K562 (cell line): ENCODE results near the gene WEE1. TPM values are rescaled to one million over a fixed set of nuclear protein-coding genes. Genes with fewer than 3 reads are reported as not detected.
A peak's percentile ranks its signal among the peaks of the same experiment; 100 is the strongest.

Experiments
- CBX8 ChIP-seq: fragments of 200-600 bp; sonication (generic); IDR thresholded peaks from 2 replicates; pipeline ENCODE4 v1.6.1; 2012; ENCODE audit warnings: borderline replicate concordance, mixed run types, low read depth, mild to moderate bottlenecking, moderate library complexity, mixed read lengths, low read length, control low read depth, inconsistent platforms; ENCODE audit not compliant: poor library complexity, severe bottlenecking; ENCODE audit errors: extremely low read depth
- CEBPG ChIP-seq, 3 experiments: fragments of 200-800 bp in 1 of 3; sonication (Bioruptor generic) in 1 of 3; sonication (generic) in 1 of 3; formaldehyde crosslinking in 1 of 3; IDR thresholded peaks in 2 of 3; conservative IDR thresholded peaks in 1 of 3; 2 replicates each; pipeline versions ENCODE4 v1.6.1 to v1.8.0; 2016 to 2022; ENCODE audit warnings: missing compliant biosample characterization in 2 of 3, missing genetic modification characterization in 2 of 3, mild to moderate bottlenecking in 1 of 3, missing genetic modification reagents in 1 of 3
- EP300 ChIP-seq: IDR thresholded peaks from 2 replicates; pipeline ENCODE4 v1.6.1; 2012; ENCODE audit warnings: low read length, improper control_type of control experiment
- ESRRB ChIP-seq: fragments of 250-450 bp; sonication (Bioruptor Pico); IDR thresholded peaks from 2 replicates; pipeline ENCODE4 v1.5.0; 2020; ENCODE audit warnings: mild to moderate bottlenecking, moderate library complexity, borderline replicate concordance
- FOS ChIP-seq: IDR thresholded peaks from 3 replicates; pipeline ENCODE4 v1.6.1; 2011; ENCODE audit not compliant: insufficient read length; ENCODE audit errors: extremely low read depth
- FOXK1 ChIP-seq: sonication (generic); formaldehyde crosslinking; IDR thresholded peaks from 2 replicates; pipeline ENCODE4 v1.8.0; 2022; ENCODE audit warnings: missing genetic modification reagents, mild to moderate bottlenecking, borderline replicate concordance
- FOXK2 ChIP-seq, 2 experiments: fragments of 450-650 bp; IDR thresholded peaks in 1 of 2; conservative IDR thresholded peaks in 1 of 2; 2 replicates each; pipeline ENCODE4 v1.6.1; 2016; ENCODE audit warnings: low read depth in 2 of 2, mild to moderate bottlenecking in 1 of 2
- GABPB1 ChIP-seq: sonication (generic); formaldehyde crosslinking; IDR thresholded peaks from 2 replicates; pipeline ENCODE4 v1.8.0; 2022; ENCODE audit warnings: mild to moderate bottlenecking, missing genetic modification reagents
- HDAC6 ChIP-seq: IDR thresholded peaks from 2 replicates; pipeline ENCODE4 v1.6.1; 2012; ENCODE audit warnings: low read depth, mild to moderate bottlenecking, control low read depth, inconsistent platforms, low read length, moderate library complexity
- MTF1 ChIP-seq: fragments of 250-450 bp; sonication (Bioruptor Pico); IDR thresholded peaks from 2 replicates; pipeline ENCODE4 v1.9.0; 2021; ENCODE audit warnings: moderate library complexity, mild to moderate bottlenecking, inconsistent platforms, borderline replicate concordance
- POLR2H ChIP-seq: IDR thresholded peaks from 2 replicates; pipeline ENCODE4 v1.6.1; 2016; ENCODE audit warnings: missing genetic modification characterization, low read depth, mild to moderate bottlenecking, control low read depth, missing compliant biosample characterization, moderate library complexity
- RBM15 ChIP-seq: fragments of 200-400 bp; formaldehyde crosslinking; IDR thresholded peaks from 2 replicates; pipeline ENCODE4 v1.6.1; 2018; ENCODE audit warnings: mild to moderate bottlenecking, low read length, moderate library complexity; ENCODE audit not compliant: insufficient read depth
- TBL1XR1 ChIP-seq, 2 experiments: IDR thresholded peaks; 2 replicates each; pipeline ENCODE4 v1.6.1; 2012; ENCODE audit warnings: improper control_type of control experiment in 2 of 2, low read length in 2 of 2, mild to moderate bottlenecking in 1 of 2
- U2AF1 ChIP-seq: fragments of 200-400 bp; formaldehyde crosslinking; optimal IDR thresholded peaks from 2 replicates; pipeline ENCODE3; 2017; ENCODE audit warnings: mild to moderate bottlenecking, low read depth, low read length, moderate library complexity
- ZMIZ1 ChIP-seq, 2 experiments: fragments of 150-350 bp in 1 of 2; IDR thresholded peaks; 2 replicates each; pipeline ENCODE4 v1.6.1; 2012 to 2016; ENCODE audit warnings: low read depth in 2 of 2, low read length in 2 of 2, mild to moderate bottlenecking in 1 of 2, moderate library complexity in 1 of 2
- ZNF140 ChIP-seq: fragments of 250-450 bp; sonication (Bioruptor Pico); IDR thresholded peaks from 2 replicates; pipeline ENCODE4 v1.8.0; 2021; ENCODE audit warnings: moderate library complexity, mild to moderate bottlenecking, inconsistent platforms
- ZNF263 ChIP-seq: sonication (generic); formaldehyde crosslinking; IDR thresholded peaks from 2 replicates; pipeline ENCODE4 v1.8.0; 2022; ENCODE audit warnings: mild to moderate bottlenecking, missing genetic modification reagents, borderline replicate concordance
- polyA plus RNA-seq, 8 experiments: library from polyadenylated mRNA; depleted of rRNA in 4 of 8; stranded (reverse) in 5 of 8; unstranded in 3 of 8; fragments of >200 nt; fragmentation: Nextera tagmentation in 2 of 8; fragmentation: Illumina TruSeq in 1 of 8; extraction: Ambion mirVana in 2 of 8; extraction: Trizol in 1 of 8; gene quantifications; 2 replicates each; pipeline versions ENCODE4 v1.2.1 to v1.2.3, GENCODE V29; 2011 to 2014; ENCODE audit warnings: inconsistent platforms in 1 of 8, missing spikeins in 1 of 8
- total RNA-seq, 7 experiments: library from RNA; depleted of rRNA in 6 of 7; stranded (reverse); fragments of >200 nt in 6 of 7; fragmentation: Illumina TruSeq in 2 of 7; extraction: Trizol in 2 of 7; gene quantifications; 2 replicates each; pipeline versions ENCODE4 v1.2.1 to v1.2.3, GENCODE V29; 2011 to 2021; ENCODE audit warnings: low replicate concordance in 1 of 7
- TF ChIP-seq, protein P1 (sequence below), 2 experiments: fragments of 450-650 bp; IDR thresholded peaks; 2 replicates each; pipeline ENCODE4 v1.6.1; 2016

WEE1 gene
- total and polyA plus RNA-seq, 9 of the 15 experiments (the other 6 are each of a cell fraction or from before 2014, with no cell fraction given): 21.9 to 99.0 (median 67.4) TPM

DNA sequence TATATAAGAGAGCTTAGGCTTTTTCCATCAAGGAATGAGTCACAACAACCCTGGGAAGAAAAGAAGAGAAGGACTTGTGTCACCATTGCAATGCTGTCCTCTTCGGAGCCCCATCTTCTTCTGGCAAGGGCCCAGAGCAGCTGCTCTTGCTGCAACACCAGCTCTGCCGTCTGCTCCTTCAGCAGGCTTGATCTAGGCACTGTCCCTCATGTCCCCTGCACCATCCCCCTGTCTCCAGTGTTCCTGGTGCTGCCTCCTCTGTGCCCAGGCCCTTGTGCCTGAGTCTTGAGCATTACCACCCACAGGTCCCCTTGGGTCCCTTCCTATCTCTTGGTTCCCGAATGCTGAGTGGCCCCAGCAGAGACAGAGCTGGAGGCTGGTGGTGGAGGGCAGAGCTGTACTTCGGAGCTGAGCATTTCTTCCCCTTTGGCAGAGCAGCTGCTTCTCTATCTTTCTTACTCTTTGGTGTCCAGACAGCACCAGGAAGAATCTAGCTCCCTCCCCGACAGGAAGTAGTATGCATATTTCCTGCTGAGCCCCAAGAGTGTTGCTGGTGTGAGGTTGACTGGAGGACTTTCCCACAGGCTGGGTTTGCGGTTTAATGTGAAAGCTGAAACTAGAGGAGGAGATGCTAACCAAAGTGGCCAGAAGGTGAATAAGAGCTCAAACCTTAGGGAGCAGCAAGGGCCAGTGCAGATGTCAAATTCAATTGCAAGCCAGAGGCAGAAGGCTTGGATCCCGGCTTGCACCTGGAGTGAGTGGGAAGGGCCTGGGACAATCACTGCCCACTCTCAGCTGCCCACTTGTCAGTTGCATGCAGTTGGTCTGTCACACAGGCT is 27.8 kb downstream of the WEE1 start (continued):
- no peak for TF ChIP-seq ZMIZ1 (IDR thresholded peaks at IDR 0.05; ENCODE audit: low read depth in 2 of 2, low read length in 2 of 2)
- no peak for TF ChIP-seq ESRRB (CRISPR knock-in tag)
- no peak for TF ChIP-seq MTF1 (CRISPR knock-in tag)
- TF ChIP-seq RBM15: no peak
- no peak for TF ChIP-seq TBL1XR1 (IDR thresholded peaks at IDR 0.05; ENCODE audit: low read length in 2 of 2)
- TF ChIP-seq FOXK1 (CRISPR knock-in tag): no peak
- TF ChIP-seq EP300: no peak
- TF ChIP-seq CBX8: no peak
- TF ChIP-seq HDAC6: no peak
- TF ChIP-seq, protein P1, sequence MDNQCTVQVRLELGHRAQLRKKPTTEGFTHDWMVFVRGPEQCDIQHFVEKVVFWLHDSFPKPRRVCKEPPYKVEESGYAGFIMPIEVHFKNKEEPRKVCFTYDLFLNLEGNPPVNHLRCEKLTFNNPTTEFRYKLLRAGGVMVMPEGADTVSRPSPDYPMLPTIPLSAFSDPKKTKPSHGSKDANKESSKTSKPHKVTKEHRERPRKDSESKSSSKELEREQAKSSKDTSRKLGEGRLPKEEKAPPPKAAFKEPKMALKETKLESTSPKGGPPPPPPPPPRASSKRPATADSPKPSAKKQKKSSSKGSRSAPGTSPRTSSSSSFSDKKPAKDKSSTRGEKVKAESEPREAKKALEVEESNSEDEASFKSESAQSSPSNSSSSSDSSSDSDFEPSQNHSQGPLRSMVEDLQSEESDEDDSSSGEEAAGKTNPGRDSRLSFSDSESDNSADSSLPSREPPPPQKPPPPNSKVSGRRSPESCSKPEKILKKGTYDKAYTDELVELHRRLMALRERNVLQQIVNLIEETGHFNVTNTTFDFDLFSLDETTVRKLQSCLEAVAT (IDR thresholded peaks at IDR 0.05): no peak
- no peak for TF ChIP-seq ZNF263 (CRISPR knock-in tag)
- no peak for TF ChIP-seq POLR2H (tag)
- TF ChIP-seq GABPB1 (CRISPR knock-in tag): 0 out of 2 replicates have a peak, but pooled peaks have one; percentile 18
- TF ChIP-seq FOXK2 (conservative IDR thresholded peaks at IDR 0.05 in 1 of 2, IDR thresholded peaks at IDR 0.05 in 1 of 2; ENCODE audit: low read depth in 2 of 2): no peak
- no peak for TF ChIP-seq U2AF1
- no peak for TF ChIP-seq CEBPG (CRISPR knock-in tag; IDR thresholded peaks at IDR 0.05)
- no peak for TF ChIP-seq CEBPG (tag; conservative IDR thresholded peaks at IDR 0.05 in 1 of 2, IDR thresholded peaks at IDR 0.05 in 1 of 2)
- TF ChIP-seq FOS: no peak
- no peak for TF ChIP-seq ZNF140 (CRISPR knock-in tag)
- TF ChIP-seq, all 486 proteins: peak for 4
